Tibial nerve (tissue), 4 donors: Measurements from ENCODE around the gene UNKL. TPM values are rescaled to one million over a fixed set of nuclear protein-coding genes. Genes with fewer than 3 reads are reported as not detected.

ENCODE experiments used
- DNase-seq, 2 donors: peaks; one replicate each; pipeline ENCODE4 v3.0.0-alpha.2; 2019; ENCODE audit warnings: low spot score in 2 of 2
- H3K27ac ChIP-seq, 4 donors: fragments of 200-600 bp; sonication (generic) in 3 of 4; one replicate each; pipeline ENCODE4 v1.5.1; 2017 to 2019; ENCODE audit warnings: mild to moderate bottlenecking in 1 of 4
- H3K27me3 ChIP-seq, 2 donors: fragments of 200-600 bp; sonication (generic) in 1 of 2; one replicate each; pipeline versions ENCODE4 v1.5.1 to v1.6.0; 2017 to 2019
- H3K36me3 ChIP-seq, 3 donors: fragments of 200-600 bp; sonication (generic); one replicate each; pipeline ENCODE4 v1.5.1; 2018 to 2019
- H3K4me1 ChIP-seq, 4 donors: fragments of 200-600 bp; sonication (generic) in 3 of 4; one replicate each; pipeline ENCODE4 v1.5.1; 2017 to 2019
- H3K4me3 ChIP-seq, 4 donors: fragments of 200-600 bp; sonication (generic) in 3 of 4; one replicate each; pipeline ENCODE4 v1.5.1; 2017 to 2019; ENCODE audit warnings: mild to moderate bottlenecking in 1 of 4, moderate library complexity in 1 of 4
- H3K9me3 ChIP-seq, 4 donors: fragments of 200-600 bp; sonication (generic) in 3 of 4; one replicate each; pipeline ENCODE4 v1.5.1; 2017 to 2019
- CTCF ChIP-seq, 5 experiments: fragments of 200-600 bp in 3 of 5; fragments of 450-650 bp in 2 of 5; sonication (generic) in 3 of 5; IDR thresholded peaks; one replicate each; pipeline ENCODE4 v1.5.1; 2016 to 2019; ENCODE audit warnings: antibody characterized with exemption in 5 of 5, mild to moderate bottlenecking in 3 of 5, moderate library complexity in 2 of 5
- EP300 ChIP-seq, 2 donors: sonication (generic); formaldehyde crosslinking; IDR thresholded peaks; one replicate each; pipeline ENCODE4 v1.6.1; 2017; ENCODE audit warnings: antibody characterized with exemption in 2 of 2, mild to moderate bottlenecking in 1 of 2
- POLR2A ChIP-seq, 2 donors: fragments of 450-650 bp; IDR thresholded peaks; one replicate each; pipeline ENCODE4 v1.6.1; 2017; ENCODE audit warnings: antibody characterized with exemption in 2 of 2, mild to moderate bottlenecking in 2 of 2, moderate library complexity in 2 of 2
- WGBS, 2 donors: methylation state at CpG; one replicate each; pipeline ENCODE4 v1.1.5; 2018; 5-methylcytosine and 5-hydroxymethylcytosine counted together
- total RNA-seq, 4 donors: library from RNA; depleted of rRNA; stranded (reverse); fragments of >200 nt; gene quantifications; one replicate each; pipeline ENCODE4 v1.1.0, GENCODE V29; 2016

UNKL gene
- total RNA-seq, 4 donors from 2014 or later, result 34.3 to 70.5 (median 45.0) TPM

- Histone ChIP-seq H3K27ac (no peak overlapping the region), H3K4me1 (peaks cover 0 to 36% (median 22%) of the 10 kb centered on the region in 4 donors), H3K9me3 (peaks cover 0 to 10% (median 0%) of the 10 kb centered on the region in 4 donors), H3K36me3 (peaks cover 0 to 4% (median 0%) of the 10 kb centered on the region in 3 donors), H3K4me3 (no peak overlapping the region), H3K27me3 (peaks cover 3 to 89% of the 10 kb centered on the region in 2 donors)
- TF ChIP-seq CTCF (IDR thresholded peaks at IDR 0.05) (no peak), POLR2A (IDR thresholded peaks at IDR 0.05) (no peak), EP300 (IDR thresholded peaks at IDR 0.05) (no peak)
- no peak for DNase-seq
- WGBS, 2 donors, result 25 to 36% methylated on average over 9 of the region's 9 CpGs
These were observed 79.8 kb downstream of the UNKL start for GRCh38 chr16:1334739-1335138.

GRCh38 chr16:1333854-1334700 is 80.4 kb downstream of the UNKL start:
- Histone ChIP-seq H3K4me3 (peak overlapping the region in 3 of 4 donors; percentile 21 to 42 (median 41)), H3K36me3 (peaks cover 0 to 4% (median 0%) of the 10 kb centered on the region in 3 donors), H3K4me1 (peaks cover 0 to 36% (median 22%) of the 10 kb centered on the region in 4 donors), H3K27me3 (peaks cover 3 to 89% of the 10 kb centered on the region in 2 donors), H3K27ac (peak overlapping the region in 1 of 4 donors; percentile 40), H3K9me3 (peaks cover 0 to 10% (median 0%) of the 10 kb centered on the region in 4 donors)
- TF ChIP-seq POLR2A (IDR thresholded peaks at IDR 0.05) (no peak), CTCF (IDR thresholded peaks at IDR 0.05) (no peak), EP300 (IDR thresholded peaks at IDR 0.05) (no peak)
- DNase-seq, result no peak
- 1 to 3% methylated on average over 33 to 38 of the region's 78 CpGs for WGBS, 2 donors

GRCh38 chr16:1333149-1333812 is 81.2 kb downstream of the UNKL start, which contains the start of gene BAIAP3:
TSS of gene BAIAP3 (plus strand) at chr16:1333645. CDS start at chr16:1338550, 4,905 bp downstream.
- peak within 1 kb of the TSS; percentile 21 to 42 (median 32) for H3K4me3 ChIP-seq
- no peak for TF ChIP-seq EP300 (IDR thresholded peaks at IDR 0.05)
- H3K4me1 ChIP-seq, result peaks cover 0 to 36% (median 22%) of the 10 kb centered on the region in 4 donors
- H3K36me3 ChIP-seq, result peaks cover 0 to 4% (median 0%) of the 10 kb centered on the region in 3 donors
- H3K9me3 ChIP-seq, result peaks cover 0 to 10% (median 0%) of the 10 kb centered on the region in 4 donors
- whole genome bisulfite sequencing, 2 donors, result 0 to 2% methylated on average over 3 to 43 of the region's 83 CpGs
- no peak for DNase-seq
- peaks cover 3 to 82% of the 10 kb centered on the region in 2 donors for H3K27me3 ChIP-seq
- peak within 1 kb of the TSS in 1 of 4 donors; percentile 40 for H3K27ac ChIP-seq

- no peak overlapping the region for H3K27ac ChIP-seq
- H3K36me3 ChIP-seq, result peaks cover 0 to 10% (median 0%) of the 10 kb centered on the region in 3 donors
- peaks cover 0 to 10% (median 0%) of the 10 kb centered on the region in 4 donors for H3K9me3 ChIP-seq
- DNase-seq, result no peak
- H3K27me3 ChIP-seq, result peaks cover 3 to 76% of the 10 kb centered on the region in 2 donors
- no peak for TF ChIP-seq EP300 (IDR thresholded peaks at IDR 0.05)
- TF ChIP-seq CTCF (IDR thresholded peaks at IDR 0.05), result no peak
- no peak for TF ChIP-seq POLR2A (IDR thresholded peaks at IDR 0.05)
- 7 to 10% methylated on average over 22 to 24 of the region's 26 CpGs for WGBS, 2 donors
- peaks cover 0 to 36% (median 22%) of the 10 kb centered on the region in 4 donors for H3K4me1 ChIP-seq
- H3K4me3 ChIP-seq, result peak overlapping the region in 3 of 4 donors; percentile 24 to 41 (median 31)
These were observed 81.8 kb downstream of the UNKL start for GRCh38 chr16:1332618-1333148.
